Fibroblast of skin of left biceps (primary cell): ENCODE results near the gene PAX4.
"Not testable (repeated sequence)": the region's sequence is repeated elsewhere in the genome, so short reads cannot be mapped to it uniquely, and the experiment has no call there.

Experiments used
- DNase-seq, 2 experiments: peaks; one replicate each; pipeline ENCODE4 v3.0.0-alpha.2; 2013; ENCODE audit warnings: low read depth in 2 of 2

The PAX4 gene

DNA sequence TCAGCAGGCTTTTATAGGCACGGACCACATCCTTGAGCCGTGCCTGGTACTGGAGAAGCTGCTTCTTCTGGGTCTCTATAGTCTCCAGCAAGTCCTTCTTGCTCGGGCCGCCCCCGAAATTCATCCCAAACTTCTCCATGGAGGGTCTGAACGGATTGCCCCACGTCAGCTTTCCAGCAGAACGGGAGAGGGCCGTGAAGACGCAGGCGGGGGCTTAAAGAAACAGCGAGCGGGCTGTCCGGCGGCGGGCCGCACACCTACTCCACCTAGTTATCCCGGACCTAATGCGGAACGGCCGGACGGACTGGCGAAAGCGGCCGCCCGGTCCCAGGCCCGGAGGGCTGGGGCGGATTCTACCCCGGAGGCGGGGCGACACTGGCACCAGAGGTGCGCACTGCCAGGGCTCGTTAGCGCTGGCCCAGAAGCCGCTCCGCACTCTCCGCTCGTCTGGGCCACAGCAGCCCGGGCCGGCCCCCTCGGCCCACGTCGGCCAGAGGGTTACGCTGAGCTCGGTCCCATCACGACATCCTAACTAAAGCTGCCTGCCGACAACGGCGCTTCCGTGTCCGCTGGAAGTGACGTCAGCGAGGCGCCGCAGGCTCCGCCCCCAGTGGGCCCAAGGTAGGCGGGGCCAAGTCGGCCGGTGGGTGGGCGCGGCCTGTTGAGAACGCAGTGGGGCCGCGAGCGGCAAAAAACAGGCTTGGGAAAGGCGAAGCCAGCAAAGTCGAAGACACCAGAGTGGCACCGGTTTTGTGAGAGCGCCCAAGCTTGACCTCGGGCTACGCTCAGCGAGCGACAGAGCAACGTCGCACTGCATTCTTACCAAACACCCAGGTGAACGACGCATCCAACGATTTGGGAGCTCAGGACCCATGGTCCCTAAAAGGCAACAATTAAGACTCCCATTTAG lies 32.6 kb downstream of the PAX4 start, which contains the start of gene GCC1:
Gene GCC1, minus strand, starts transcription at position 553 of the 910 bp plus-strand sequence. Its CDS starts 414 bp downstream, at position 139.
- DNase-seq, result peak; percentile 64 to 71

DNA sequence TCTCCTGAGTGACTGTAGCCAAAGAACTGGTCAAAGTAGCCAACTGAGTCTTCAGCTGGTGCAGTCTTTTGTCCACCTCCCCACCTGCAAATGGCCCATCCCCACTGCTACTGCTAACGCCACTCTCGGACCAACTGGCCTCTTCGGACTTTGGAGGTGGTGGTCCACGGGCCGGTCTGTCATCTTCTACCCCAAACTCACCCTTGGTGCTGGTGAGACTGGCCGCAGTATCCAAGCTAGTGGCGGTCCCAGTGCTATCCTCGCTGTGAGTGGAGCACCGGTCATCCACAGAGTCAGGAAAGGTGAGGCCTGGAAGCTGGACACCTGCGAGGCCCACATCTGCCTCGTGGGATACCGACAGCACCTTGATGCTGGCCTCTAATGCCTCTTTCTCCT lies 33.3 kb downstream of the PAX4 start:
- DNase-seq, result no peak

DNA sequence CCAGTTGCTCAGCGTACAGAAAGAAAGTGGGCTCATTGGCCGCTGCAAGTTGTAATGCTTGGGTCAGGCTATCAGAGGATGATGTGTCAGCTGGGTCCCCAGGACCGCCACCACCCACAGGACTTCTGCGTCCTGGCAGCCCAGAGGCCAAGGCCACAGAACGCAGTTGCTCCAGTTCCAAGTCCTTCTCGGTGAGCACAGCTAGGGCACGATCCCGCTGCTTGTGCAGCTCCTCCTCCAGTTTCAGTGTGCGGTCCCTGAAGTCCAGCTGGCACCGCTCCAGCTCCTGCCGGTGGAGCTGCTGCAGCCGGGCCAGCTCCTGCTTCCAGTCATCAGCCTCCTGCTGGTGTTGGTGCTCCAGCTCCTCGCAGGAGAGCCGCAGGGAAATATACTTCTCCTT lies 35.6 kb downstream of the PAX4 start:
- DNase-seq, result no peak

DNA sequence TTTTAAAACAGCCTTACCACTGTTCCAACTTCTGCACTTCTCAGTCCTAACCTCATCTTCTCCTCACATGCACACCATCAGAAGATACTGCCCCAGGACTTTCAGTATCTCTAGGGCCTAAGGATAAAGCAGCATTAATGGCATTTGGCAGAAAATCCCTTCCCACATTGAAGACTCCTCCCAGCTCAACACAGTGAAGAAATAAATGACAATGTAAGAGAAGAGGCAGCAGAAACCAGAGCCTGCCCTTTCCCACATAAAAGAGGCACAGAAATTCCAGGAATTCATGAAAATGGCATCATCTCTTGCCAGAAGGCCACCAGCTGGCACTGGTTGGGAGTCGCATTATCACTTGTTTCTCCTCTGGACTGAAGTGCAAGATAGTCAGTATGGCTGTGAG lies 36.2 kb downstream of the PAX4 start:
- no peak for DNase-seq

DNA sequence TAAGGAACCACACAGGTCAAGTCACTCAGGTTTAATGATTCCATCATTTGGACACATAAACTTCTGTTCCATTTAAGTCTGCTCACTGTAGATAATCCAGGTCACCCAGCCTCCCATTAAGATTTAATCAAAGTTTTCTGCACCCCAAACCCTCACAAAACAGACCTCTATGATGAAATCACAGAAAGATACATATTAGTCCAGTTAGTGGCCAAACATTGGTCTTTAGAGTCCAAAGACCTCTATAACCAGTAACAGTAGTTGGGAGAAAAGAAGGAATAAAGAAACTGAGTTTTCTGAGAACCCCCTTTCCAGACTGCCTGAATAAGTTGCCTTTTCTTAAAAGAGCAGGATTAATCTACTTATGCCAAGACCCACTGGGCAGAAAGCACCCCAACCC lies 37.3 kb downstream of the PAX4 start:
- DNase-seq, result no peak

DNA sequence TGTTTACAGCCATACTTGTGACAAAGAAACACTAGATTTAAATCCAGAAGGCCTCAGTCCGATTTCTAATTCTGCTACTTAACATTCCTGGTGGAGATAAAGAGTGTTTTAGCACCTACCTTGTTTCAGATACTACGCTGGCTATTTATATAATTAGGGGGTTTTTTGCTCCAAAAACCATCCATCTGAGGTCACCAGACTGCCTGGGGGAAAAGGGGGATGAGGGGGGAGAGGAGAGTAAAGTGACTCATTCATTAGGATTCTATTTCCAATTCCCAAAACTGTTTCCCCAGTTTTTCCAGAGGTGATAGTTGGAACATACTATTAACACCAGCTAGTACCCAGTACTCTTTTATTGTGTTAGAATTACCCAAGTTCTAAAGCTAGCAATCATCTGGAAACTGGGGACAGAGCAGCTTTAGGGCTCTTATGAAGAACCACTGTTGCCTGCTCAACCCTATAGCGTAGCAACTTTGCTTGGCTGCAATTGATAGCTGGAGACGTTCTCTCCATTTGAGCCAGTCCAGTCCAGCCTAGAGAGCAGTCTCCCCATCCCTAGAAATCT lies 39.1 kb downstream of the PAX4 start:
- no peak for DNase-seq

DNA sequence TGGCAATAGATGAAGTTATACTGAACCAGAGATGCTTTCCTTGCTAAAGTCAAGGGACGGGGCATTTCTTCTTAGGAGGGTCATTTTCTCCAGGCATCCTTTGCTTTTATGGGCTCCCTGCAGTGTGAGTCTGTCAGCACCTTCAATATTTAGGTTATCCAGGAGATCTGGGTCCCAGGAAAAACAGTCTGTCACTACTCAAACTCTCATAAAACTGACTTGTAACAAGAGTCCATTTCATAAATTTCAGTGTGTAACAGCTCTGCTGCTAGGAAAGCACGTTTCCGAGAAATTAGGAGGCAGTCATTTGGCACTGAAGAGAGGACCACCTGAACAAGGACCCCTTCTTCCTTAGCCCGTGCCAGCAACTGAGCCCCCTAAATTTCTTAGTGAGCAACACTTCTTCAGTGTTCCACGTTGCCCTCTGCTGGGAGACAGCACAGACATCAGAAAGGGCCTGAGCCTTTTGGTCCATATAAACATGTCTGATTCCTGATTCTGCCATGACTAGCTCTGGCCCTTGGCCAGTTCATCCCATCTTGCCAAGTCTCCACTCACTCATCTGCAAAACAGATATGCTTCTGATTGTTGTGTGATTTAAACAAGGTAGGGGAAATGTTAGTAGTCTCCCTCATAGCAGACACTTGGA lies 39.8 kb downstream of the PAX4 start:
- DNase-seq, result no peak

- no peak for DNase-seq
Measured at GRCh38 chr7:127571741-127572505, 46.0 kb downstream of the PAX4 start.

DNA sequence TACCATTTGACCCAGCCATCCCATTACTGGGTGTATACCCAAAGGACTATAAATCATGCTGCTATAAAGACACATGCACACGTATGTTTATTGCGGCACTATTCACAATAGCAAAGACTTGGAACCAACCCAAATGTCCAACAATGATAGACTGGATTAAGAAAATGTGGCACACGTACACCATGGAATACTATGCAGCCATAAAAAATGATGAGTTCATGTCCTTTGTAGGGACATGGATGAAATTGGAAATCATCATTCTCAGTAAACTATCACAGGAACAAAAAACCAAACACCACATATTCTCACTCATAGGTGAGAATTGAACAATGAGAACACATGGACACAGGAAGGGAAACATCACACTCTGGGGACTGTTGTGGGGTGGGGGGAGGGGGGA lies 49.9 kb downstream of the PAX4 start:
- DNase-seq, result not testable (repeated sequence)

DNA sequence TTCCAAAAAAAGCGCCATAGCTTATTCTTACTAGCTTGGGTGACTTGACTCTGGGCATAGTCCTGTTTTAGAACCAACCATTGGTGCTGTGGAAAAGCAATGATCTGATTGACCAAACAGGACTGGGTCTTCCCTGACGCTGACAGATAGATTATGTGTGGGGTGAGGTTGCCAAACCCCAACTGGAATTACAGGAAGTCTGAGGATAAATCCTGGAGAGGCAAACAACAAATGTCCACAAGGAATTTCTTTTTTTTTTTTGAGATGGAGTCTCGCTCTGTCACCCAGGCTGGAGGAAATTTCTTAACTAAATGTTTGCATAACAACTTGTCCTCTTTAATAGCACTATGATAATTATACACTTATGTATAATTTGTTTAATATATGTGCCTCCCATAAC lies 51.7 kb downstream of the PAX4 start:
- no peak for DNase-seq
